HCT116 (cell line): ENCODE results near the gene CRCP. TPM values are rescaled to one million over a fixed set of nuclear protein-coding genes. Genes with fewer than 3 reads are reported as not detected.
"Not testable (repeated sequence)": the region's sequence is repeated elsewhere in the genome, so short reads cannot be mapped to it uniquely, and the experiment has no call there.

Source experiments
- ATAC-seq: fragments of 200-7000 bp; cut with Tn5 transposase; 2 replicates; pipeline ENCODE4 v1.9.1; 2020; ENCODE audit warnings: mild to moderate bottlenecking, moderate library complexity
- BruUV-seq: library from RNA; stranded (reverse); fragments of 400-500 nt; replicated peaks from 2 replicates; lab custom pipeline; 2021; lab: Mats Ljungman, UMichigan
- CTCF ChIA-PET: fragments of 300-600 bp; sonication (Branson Sonifier 250); formaldehyde crosslinking; loops from one replicate; lab custom pipeline; 2021; ENCODE audit warnings: antibody characterized with exemption; lab: Charles Lee
- POLR2A ChIA-PET: fragments of 300-600, 350-600 bp; sonication (Branson Sonifier 250); formaldehyde crosslinking; loops from one replicate; lab custom pipeline; 2021; ENCODE audit warnings: antibody characterized with exemption; lab: Charles Lee
- RAD21 ChIA-PET, 2 experiments: fragments of 300-600 bp; sonication (Branson Sonifier 250); formaldehyde crosslinking; loops; one replicate each; lab custom pipeline; 2023; ENCODE audit warnings: low total read pairs in 2 of 2; ENCODE audit not compliant: uncharacterized antibody in 2 of 2, unreplicated experiment in 2 of 2, low non-redundant PET in 1 of 2; lab: Charles Lee
- DNase-seq: peaks from one replicate; pipeline ENCODE4 v3.0.0-alpha.2; 2010; ENCODE audit warnings: low read depth, low spot score
- H2AFZ ChIP-seq: fragments of 200-600 bp; shearing (Covaris generic), sonication (generic); 2 replicates; pipeline ENCODE4 v1.6.1; 2017; ENCODE audit warnings: low read depth, mixed run types, mixed read lengths, antibody characterized with exemption, low read length; ENCODE audit not compliant: poor library complexity, severe bottlenecking
- H3K27ac ChIP-seq: 2 replicates; pipeline ENCODE4 v1.5.1; 2012; ENCODE audit warnings: low read depth, low read length
- H3K27me3 ChIP-seq: fragments of 200-600 bp; sonication (generic); 2 replicates; pipeline ENCODE4 v1.6.1; 2016; ENCODE audit warnings: mixed run types, low read length, mixed read lengths; ENCODE audit not compliant: insufficient read depth
- H3K36me3 ChIP-seq, 2 experiments: fragments of 200-500 bp in 1 of 2; fragments of 200-600 bp in 1 of 2; sonication (Bioruptor generic) in 1 of 2; sonication (generic) in 1 of 2; 2 replicates each; pipeline versions ENCODE4 v1.5.1 to v1.6.1; 2014 to 2016; ENCODE audit warnings: low read length in 2 of 2, inconsistent platforms in 1 of 2, mixed read lengths in 1 of 2, mixed run types in 1 of 2; ENCODE audit not compliant: insufficient read depth in 2 of 2, control insufficient read depth in 1 of 2
- H3K4me1 ChIP-seq, 2 experiments: fragments of 200-600 bp in 1 of 2; sonication (generic) in 1 of 2; 2 replicates each; pipeline versions ENCODE4 v1.5.1 to v1.6.1; 2012 to 2017; ENCODE audit warnings: low read length in 2 of 2, inconsistent platforms in 1 of 2, mild to moderate bottlenecking in 1 of 2, mixed read lengths in 1 of 2, mixed run types in 1 of 2, moderate library complexity in 1 of 2; ENCODE audit not compliant: insufficient read depth in 2 of 2, control insufficient read depth in 1 of 2
- H3K4me2 ChIP-seq: fragments of 200-600 bp; sonication (generic); 2 replicates; pipeline ENCODE4 v1.6.1; 2017; ENCODE audit warnings: mixed run types, low read length, mixed read lengths
- H3K4me3 ChIP-seq, 2 experiments: fragments of 200-600 bp in 1 of 2; sonication (generic) in 1 of 2; replicated peaks in 1 of 2; 2 replicates each; pipeline ENCODE4 v1.5.1; 2011 to 2016; ENCODE audit warnings: low read length in 2 of 2, control low read depth in 1 of 2, low read depth in 1 of 2, mild to moderate bottlenecking in 1 of 2, mixed read lengths in 1 of 2, mixed run types in 1 of 2
- H3K79me2 ChIP-seq: fragments of 200-600 bp; sonication (generic); 2 replicates; pipeline ENCODE4 v1.6.1; 2017; ENCODE audit warnings: mild to moderate bottlenecking, mixed run types, low read length, moderate library complexity, mixed read lengths; ENCODE audit not compliant: insufficient read depth
- H3K9ac ChIP-seq: fragments of 200-600 bp; sonication (generic); 2 replicates; pipeline ENCODE4 v1.6.1; 2016; ENCODE audit warnings: low read length, mixed read lengths
- H3K9me2 ChIP-seq: fragments of 200-600 bp; sonication (generic), shearing (Covaris generic); 2 replicates; pipeline ENCODE4 v1.6.1; 2017; ENCODE audit warnings: mixed run types, mild to moderate bottlenecking, moderate library complexity; ENCODE audit not compliant: insufficient read depth
- H3K9me3 ChIP-seq, 2 experiments: fragments of 200-500 bp in 1 of 2; fragments of 200-600 bp in 1 of 2; sonication (Bioruptor generic) in 1 of 2; sonication (generic) in 1 of 2; 2 replicates each; pipeline ENCODE4 v1.6.1; 2014 to 2017; ENCODE audit warnings: low read length in 2 of 2, mixed read lengths in 2 of 2, inconsistent platforms in 1 of 2, low read depth in 1 of 2, mild to moderate bottlenecking in 1 of 2, mixed run types in 1 of 2, moderate library complexity in 1 of 2; ENCODE audit not compliant: control insufficient read depth in 1 of 2, insufficient read depth in 1 of 2
- H4K20me1 ChIP-seq: fragments of 200-600 bp; sonication (generic), shearing (Covaris generic); 2 replicates; pipeline ENCODE4 v1.6.1; 2017; ENCODE audit warnings: mixed run types, mild to moderate bottlenecking, moderate library complexity; ENCODE audit not compliant: insufficient read depth
- CBX3 ChIP-seq: IDR thresholded peaks from 2 replicates; pipeline ENCODE4 v1.6.1; 2012; ENCODE audit warnings: low read depth
- JUND ChIP-seq: IDR thresholded peaks from 2 replicates; pipeline ENCODE4 v1.6.1; 2012
- RAD21 ChIP-seq: IDR thresholded peaks from 2 replicates; pipeline ENCODE4 v1.6.1; 2012; ENCODE audit warnings: low read depth, mild to moderate bottlenecking
- intact Hi-C: fragments of 100-400 bp; cut with micrococcal nuclease; formaldehyde crosslinking; loops from 2 replicates; pipeline ENCODE4 v1.10.0; 2022
- total RNA-seq: library from RNA; stranded (reverse); gene quantifications from one replicate; pipeline ENCODE4 v1.2.1, GENCODE V29; 2021; ENCODE audit not compliant: unreplicated experiment

CRCP gene
- total RNA-seq, 1 experiment from 2014 or later: 28.4 TPM

DNA sequence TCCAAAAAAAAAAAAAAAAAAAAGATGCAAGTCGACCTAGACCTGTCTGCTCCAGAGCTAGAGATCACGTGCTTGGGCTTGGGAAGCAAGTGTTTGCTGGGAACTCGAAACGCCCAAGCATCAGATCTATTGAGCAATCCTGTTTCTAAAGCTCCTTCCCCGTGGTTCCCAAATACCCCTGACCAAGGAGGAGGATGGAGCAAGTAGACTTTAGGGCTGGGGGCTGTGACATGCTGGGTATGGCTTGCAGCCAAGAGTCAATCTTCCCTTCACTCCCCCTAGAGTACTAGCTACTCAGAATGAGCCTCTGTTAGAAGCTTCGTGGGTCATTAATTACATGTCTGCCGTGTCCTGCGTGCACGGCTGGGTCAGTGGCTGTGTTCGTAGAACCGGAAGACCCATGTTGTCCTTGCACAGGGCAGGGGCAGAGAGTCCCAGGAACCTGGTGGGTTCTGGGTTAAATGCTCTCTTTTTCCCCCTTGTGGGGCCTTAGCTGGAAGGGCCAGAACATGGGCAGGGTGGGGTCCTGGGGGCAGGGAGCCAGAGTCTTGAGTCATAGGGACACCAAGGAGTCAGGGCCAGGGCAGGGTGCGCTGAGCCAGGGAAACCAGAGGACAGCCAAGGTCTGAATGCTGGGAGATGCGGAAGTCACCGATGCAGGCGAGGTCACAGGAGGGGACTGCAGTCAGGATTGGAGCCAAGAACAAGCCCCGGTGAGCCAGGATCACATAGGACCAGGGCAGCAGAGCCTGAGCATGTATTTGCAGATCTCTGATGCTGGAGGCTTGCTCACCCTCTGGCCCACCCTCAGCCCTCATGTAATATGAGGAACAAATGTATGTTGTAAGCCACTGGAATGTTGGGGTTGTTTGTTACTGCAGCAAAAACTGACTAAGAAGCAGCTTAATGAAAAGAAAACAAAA is 55.9 kb downstream of the CRCP start:
- TF ChIP-seq JUND (no peak), CBX3 (no peak), RAD21 (no peak)
- Histone ChIP-seq H3K36me3 (no peaks in the 10 kb centered on the region), H3K9me3 (no peaks in the 10 kb centered on the region), H4K20me1 (no peaks in the 10 kb centered on the region), H3K27me3 (no peaks in the 10 kb centered on the region), H3K4me2 (peak overlapping the region; percentile 9; the same call in 1 of the 2 replicates), H3K27ac (no peak overlapping the region), H3K4me1 (peaks cover 0 to 8% of the 10 kb centered on the region in 2 experiments; a peak in 2 of 4 replicates), H3K9me2 (no peaks in the 10 kb centered on the region), H3K4me3 (no peak overlapping the region), H3K9ac (no peak overlapping the region), H3K79me2 (no peaks in the 10 kb centered on the region), H2AFZ (no peak overlapping the region)
- intact Hi-C loops: no loop called here
- DNase-seq (no peak), ATAC-seq (no peak)
- ChIA-PET POLR2A (no interaction called here), RAD21 (no interaction called here), CTCF (no interaction called here)
- no TSS peak for BruUV-seq

DNA sequence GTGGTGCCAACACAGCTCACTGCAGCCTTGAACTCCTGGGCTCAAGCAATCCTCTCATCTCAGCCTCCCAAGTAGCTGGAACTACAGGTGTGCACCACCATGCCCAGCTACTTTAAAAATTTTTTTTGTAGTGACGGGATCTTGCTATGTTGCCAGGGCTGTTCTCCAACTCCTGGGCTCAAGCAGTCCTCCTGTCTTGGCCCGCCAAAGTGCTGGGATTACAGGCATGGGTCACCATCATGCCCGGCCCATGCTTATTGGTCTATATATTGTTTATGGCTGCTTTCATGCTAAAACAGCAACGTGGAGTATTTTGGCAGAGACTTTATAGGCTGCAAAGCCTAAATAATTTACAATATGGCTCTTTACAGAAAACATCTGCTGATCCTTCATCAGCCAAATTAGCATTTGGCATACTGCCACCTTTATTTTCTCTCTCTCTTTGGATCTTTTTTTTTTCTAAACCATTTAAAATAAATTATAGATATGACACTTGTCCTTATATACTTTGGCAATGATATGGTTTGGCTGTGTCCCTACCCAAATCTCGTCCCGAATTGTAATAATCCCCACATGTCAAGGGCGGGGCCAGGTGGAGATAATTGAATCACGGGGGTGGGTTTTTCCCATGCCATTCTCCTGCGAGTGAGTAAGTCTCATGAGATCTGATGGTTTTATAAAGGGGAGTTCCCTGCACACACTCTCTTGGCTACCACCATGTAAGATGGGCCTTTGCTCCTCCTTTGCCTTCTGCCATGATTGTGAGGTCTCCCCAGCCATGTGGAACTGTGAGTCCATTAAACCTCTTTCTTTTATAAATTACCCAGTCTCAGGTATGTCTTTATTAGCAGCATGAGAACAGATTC is 58.1 kb downstream of the CRCP start:
- H3K4me3 ChIP-seq, H3K9me2 ChIP-seq, DNase-seq, H3K9ac ChIP-seq, ATAC-seq, BruUV-seq, H3K27ac ChIP-seq, H3K79me2 ChIP-seq, H4K20me1 ChIP-seq, POLR2A ChIA-PET, intact Hi-C loops, H3K9me3 ChIP-seq, H3K36me3 ChIP-seq, H3K4me2 ChIP-seq, RAD21 ChIA-PET, CTCF ChIA-PET, H2AFZ ChIP-seq, H3K27me3 ChIP-seq, H3K4me1 ChIP-seq: not testable (repeated sequence)
